WTC11 (cell line): Measurements from ENCODE around the gene NLE1. TPM values are rescaled to one million over a fixed set of nuclear protein-coding genes. Genes with fewer than 3 reads are reported as not detected.

ENCODE experiments used
- ATAC-seq: fragments of 200-7000 bp; cut with Tn5 transposase; 2 replicates; pipeline ENCODE4 v1.10.0; 2021; ENCODE audit warnings: mild to moderate bottlenecking, moderate library complexity
- CTCF ChIA-PET: fragments of 300-600 bp; sonication (Branson Sonifier 250); formaldehyde crosslinking; loops from one replicate; lab custom pipeline; 2021; ENCODE audit warnings: antibody characterized with exemption; lab: Charles Lee
- POLR2A ChIA-PET: fragments of 350-600 bp; sonication (Branson Sonifier 250); formaldehyde crosslinking; loops from one replicate; lab custom pipeline; 2021; ENCODE audit warnings: antibody characterized with exemption; lab: Charles Lee
- DNase-seq: peaks from one replicate; pipeline ENCODE4 v3.0.0; 2021; ENCODE audit warnings: low spot score
- H3K27ac Mint-ChIP-seq: 2 replicates; pipeline ENCODE4 v1.8.0; 2021; ENCODE audit warnings: mixed read lengths
- H3K27me3 Mint-ChIP-seq: 2 replicates; pipeline ENCODE4 v1.8.0; 2021; ENCODE audit warnings: low read depth, mild to moderate bottlenecking, moderate library complexity, mixed read lengths
- H3K36me3 Mint-ChIP-seq: 2 replicates; pipeline ENCODE4 v1.8.0; 2021; ENCODE audit warnings: mixed read lengths
- H3K4me1 Mint-ChIP-seq: 2 replicates; pipeline ENCODE4 v1.8.0; 2022; ENCODE audit warnings: mixed read lengths
- H3K4me3 Mint-ChIP-seq: 2 replicates; pipeline ENCODE4 v1.8.0; 2021; ENCODE audit warnings: mild to moderate bottlenecking, moderate library complexity, mixed read lengths
- H3K9me3 Mint-ChIP-seq: 2 replicates; pipeline ENCODE4 v1.8.0; 2021; ENCODE audit warnings: mixed read lengths
- ATF1 ChIP-seq: sonication (generic); formaldehyde crosslinking; IDR thresholded peaks from 2 replicates; pipeline ENCODE4 v1.8.1; 2023; ENCODE audit warnings: mild to moderate bottlenecking, moderate library complexity, missing genetic modification reagents
- CREM ChIP-seq: sonication (generic); formaldehyde crosslinking; IDR thresholded peaks from 2 replicates; pipeline ENCODE4 v1.8.1; 2022; ENCODE audit warnings: mild to moderate bottlenecking, missing genetic modification reagents, moderate library complexity
- ERG ChIP-seq: fragments of 250-450 bp; sonication (Bioruptor Pico); IDR thresholded peaks from 2 replicates; pipeline ENCODE4 v1.8.0; 2021; ENCODE audit warnings: mild to moderate bottlenecking
- GRHL2 ChIP-seq: fragments of 250-450 bp; sonication (Bioruptor Pico); IDR thresholded peaks from 2 replicates; pipeline ENCODE4 v1.8.0; 2022; ENCODE audit warnings: mild to moderate bottlenecking, moderate library complexity; ENCODE audit not compliant: insufficient replicate concordance, severe bottlenecking
- IRF2 ChIP-seq: sonication (generic); formaldehyde crosslinking; IDR thresholded peaks from 2 replicates; pipeline ENCODE4 v1.8.0; 2022; ENCODE audit warnings: low read depth, missing genetic modification reagents, borderline replicate concordance
- PREB ChIP-seq: sonication (generic); formaldehyde crosslinking; IDR thresholded peaks from 2 replicates; pipeline ENCODE4 v1.8.1; 2022; ENCODE audit warnings: mild to moderate bottlenecking, missing genetic modification reagents, moderate library complexity, borderline replicate concordance
- SP1 ChIP-seq: sonication (generic); formaldehyde crosslinking; conservative IDR thresholded peaks from 2 replicates; pipeline ENCODE4 v1.8.1; 2022; ENCODE audit warnings: missing genetic modification reagents
- TCF7 ChIP-seq: sonication (generic); formaldehyde crosslinking; IDR thresholded peaks from 2 replicates; pipeline ENCODE4 v1.8.0; 2022; ENCODE audit warnings: mild to moderate bottlenecking, low read depth, missing genetic modification reagents, moderate library complexity
- TP53 ChIP-seq: sonication (generic); formaldehyde crosslinking; IDR thresholded peaks from 2 replicates; pipeline ENCODE4 v1.8.1; 2023; ENCODE audit warnings: mild to moderate bottlenecking, missing genetic modification reagents
- ZBTB21 ChIP-seq: sonication (generic); formaldehyde crosslinking; IDR thresholded peaks from 2 replicates; pipeline ENCODE4 v1.8.1; 2023; ENCODE audit warnings: mild to moderate bottlenecking, missing genetic modification reagents, borderline replicate concordance
- ZNF121 ChIP-seq: sonication (generic); formaldehyde crosslinking; IDR thresholded peaks from 2 replicates; pipeline ENCODE4 v1.8.0; 2023; ENCODE audit warnings: missing genetic modification reagents
- ZNF423 ChIP-seq: fragments of 250-450 bp; sonication (Bioruptor Pico); IDR thresholded peaks from 2 replicates; pipeline ENCODE4 v2.1.2; 2022; ENCODE audit warnings: mild to moderate bottlenecking, moderate library complexity
- ZNF671 ChIP-seq: fragments of 250-450 bp; sonication (Bioruptor Pico); IDR thresholded peaks from 2 replicates; pipeline ENCODE4 v1.8.0; 2021; ENCODE audit warnings: mild to moderate bottlenecking
- total RNA-seq: library from RNA; stranded (reverse); gene quantifications from 3 replicates; pipeline ENCODE4 v1.2.3, GENCODE V29; 2021
- TF ChIP-seq, protein P1 (sequence below): sonication (generic); formaldehyde crosslinking; IDR thresholded peaks from 2 replicates; pipeline ENCODE4 v1.8.1; 2022; ENCODE audit warnings: mild to moderate bottlenecking, moderate library complexity, missing genetic modification reagents
- TF ChIP-seq, protein P2 (sequence below): sonication (generic); formaldehyde crosslinking; IDR thresholded peaks from 2 replicates; pipeline ENCODE4 v1.8.0; 2023; ENCODE audit warnings: missing genetic modification reagents, mild to moderate bottlenecking, borderline replicate concordance
- TF ChIP-seq, protein P3 (sequence below): fragments of 250-450 bp; sonication (Bioruptor Pico); IDR thresholded peaks from 2 replicates; pipeline ENCODE4 v1.9.0; 2021; ENCODE audit warnings: moderate library complexity, mild to moderate bottlenecking, inconsistent platforms, borderline replicate concordance
- TF ChIP-seq, protein P4 (sequence below): sonication (generic); formaldehyde crosslinking; IDR thresholded peaks from 2 replicates; pipeline ENCODE4 v1.8.0; 2022; ENCODE audit warnings: missing genetic modification reagents
- TF ChIP-seq, protein P5 (sequence below): sonication (generic); formaldehyde crosslinking; IDR thresholded peaks from 2 replicates; pipeline ENCODE4 v1.8.1; 2023; ENCODE audit warnings: mild to moderate bottlenecking, missing genetic modification reagents

NLE1 gene
- total RNA-seq, 1 experiment from 2014 or later: 52.2 TPM

GRCh38 chr17:35129154-35129972, 12.7 kb downstream of the NLE1 start:
- TF ChIP-seq ATF1 (CRISPR knock-in tag): 0 out of 2 replicates have a peak, but pooled peaks have one; percentile 32
- 0 out of 2 replicates have a peak, but pooled peaks have one; percentile 59 for TF ChIP-seq TP53 (CRISPR knock-in tag)
- TF ChIP-seq CREM (CRISPR knock-in tag): 0 out of 2 replicates have a peak, but pooled peaks have one; percentile 29
- TF ChIP-seq, protein P1, sequence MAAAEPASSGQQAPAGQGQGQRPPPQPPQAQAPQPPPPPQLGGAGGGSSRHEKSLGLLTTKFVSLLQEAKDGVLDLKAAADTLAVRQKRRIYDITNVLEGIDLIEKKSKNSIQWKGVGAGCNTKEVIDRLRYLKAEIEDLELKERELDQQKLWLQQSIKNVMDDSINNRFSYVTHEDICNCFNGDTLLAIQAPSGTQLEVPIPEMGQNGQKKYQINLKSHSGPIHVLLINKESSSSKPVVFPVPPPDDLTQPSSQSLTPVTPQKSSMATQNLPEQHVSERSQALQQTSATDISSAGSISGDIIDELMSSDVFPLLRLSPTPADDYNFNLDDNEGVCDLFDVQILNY: no peak
- TF ChIP-seq, all 79 proteins: peak for 3
- Mint-ChIP-seq H3K27me3 (no peaks in the 10 kb centered on the region), H3K9me3 (0 out of 2 replicates have a peak, but pooled peaks cover 6% of the 10 kb centered on the region), H3K36me3 (peaks cover 32% of the 10 kb centered on the region), H3K4me1 (no peaks in the 10 kb centered on the region), H3K27ac (no peak overlapping the region), H3K4me3 (no peak overlapping the region)
- ChIA-PET POLR2A (no interaction called here), CTCF (interaction anchor here (1.6 to 2.4 kb wide), 2 partner anchors 9 to 12 kb away, joined by 11 to 13 read pairs; partner anchors contain the start of gene RAD51D)
- DNase-seq (no peak), ATAC-seq (peak; percentile 19)

- no peak overlapping the region for H3K27ac Mint-ChIP-seq
- peaks cover 7% of the 10 kb centered on the region for H3K27me3 Mint-ChIP-seq
- DNase-seq (no peak), ATAC-seq (no peak)
- H3K9me3 Mint-ChIP-seq: 0 out of 2 replicates have a peak, but pooled peaks cover 6% of the 10 kb centered on the region
- H3K4me1 Mint-ChIP-seq: no peaks in the 10 kb centered on the region
- H3K4me3 Mint-ChIP-seq: no peak overlapping the region
- ChIA-PET POLR2A (no interaction called here), CTCF (interaction anchor here (1.6 to 2.4 kb wide), 2 partner anchors 8 to 13 kb away, joined by 11 to 13 read pairs; partner anchors contain the start of gene RAD51D)
- H3K36me3 Mint-ChIP-seq: peaks cover 19% of the 10 kb centered on the region
- TF ChIP-seq IRF2 (CRISPR knock-in tag): no peak
- TF ChIP-seq, protein P2, sequence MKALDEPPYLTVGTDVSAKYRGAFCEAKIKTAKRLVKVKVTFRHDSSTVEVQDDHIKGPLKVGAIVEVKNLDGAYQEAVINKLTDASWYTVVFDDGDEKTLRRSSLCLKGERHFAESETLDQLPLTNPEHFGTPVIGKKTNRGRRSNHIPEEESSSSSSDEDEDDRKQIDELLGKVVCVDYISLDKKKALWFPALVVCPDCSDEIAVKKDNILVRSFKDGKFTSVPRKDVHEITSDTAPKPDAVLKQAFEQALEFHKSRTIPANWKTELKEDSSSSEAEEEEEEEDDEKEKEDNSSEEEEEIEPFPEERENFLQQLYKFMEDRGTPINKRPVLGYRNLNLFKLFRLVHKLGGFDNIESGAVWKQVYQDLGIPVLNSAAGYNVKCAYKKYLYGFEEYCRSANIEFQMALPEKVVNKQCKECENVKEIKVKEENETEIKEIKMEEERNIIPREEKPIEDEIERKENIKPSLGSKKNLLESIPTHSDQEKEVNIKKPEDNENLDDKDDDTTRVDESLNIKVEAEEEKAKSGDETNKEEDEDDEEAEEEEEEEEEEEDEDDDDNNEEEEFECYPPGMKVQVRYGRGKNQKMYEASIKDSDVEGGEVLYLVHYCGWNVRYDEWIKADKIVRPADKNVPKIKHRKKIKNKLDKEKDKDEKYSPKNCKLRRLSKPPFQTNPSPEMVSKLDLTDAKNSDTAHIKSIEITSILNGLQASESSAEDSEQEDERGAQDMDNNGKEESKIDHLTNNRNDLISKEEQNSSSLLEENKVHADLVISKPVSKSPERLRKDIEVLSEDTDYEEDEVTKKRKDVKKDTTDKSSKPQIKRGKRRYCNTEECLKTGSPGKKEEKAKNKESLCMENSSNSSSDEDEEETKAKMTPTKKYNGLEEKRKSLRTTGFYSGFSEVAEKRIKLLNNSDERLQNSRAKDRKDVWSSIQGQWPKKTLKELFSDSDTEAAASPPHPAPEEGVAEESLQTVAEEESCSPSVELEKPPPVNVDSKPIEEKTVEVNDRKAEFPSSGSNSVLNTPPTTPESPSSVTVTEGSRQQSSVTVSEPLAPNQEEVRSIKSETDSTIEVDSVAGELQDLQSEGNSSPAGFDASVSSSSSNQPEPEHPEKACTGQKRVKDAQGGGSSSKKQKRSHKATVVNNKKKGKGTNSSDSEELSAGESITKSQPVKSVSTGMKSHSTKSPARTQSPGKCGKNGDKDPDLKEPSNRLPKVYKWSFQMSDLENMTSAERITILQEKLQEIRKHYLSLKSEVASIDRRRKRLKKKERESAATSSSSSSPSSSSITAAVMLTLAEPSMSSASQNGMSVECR (CRISPR knock-in tag): no peak
- no peak for TF ChIP-seq ZNF423
- no peak for TF ChIP-seq ZNF671 (CRISPR knock-in tag)
- no peak for TF ChIP-seq SP1 (CRISPR knock-in tag)
- TF ChIP-seq PREB: no peak
- no peak for TF ChIP-seq TCF7 (CRISPR knock-in tag)
- no peak for TF ChIP-seq ZNF121
- TF ChIP-seq TP53 (CRISPR knock-in tag): no peak
- TF ChIP-seq GRHL2 (CRISPR knock-in tag): no peak
- no peak for TF ChIP-seq ZBTB21
- no peak for TF ChIP-seq ERG (CRISPR knock-in tag)
- TF ChIP-seq, protein P3, sequence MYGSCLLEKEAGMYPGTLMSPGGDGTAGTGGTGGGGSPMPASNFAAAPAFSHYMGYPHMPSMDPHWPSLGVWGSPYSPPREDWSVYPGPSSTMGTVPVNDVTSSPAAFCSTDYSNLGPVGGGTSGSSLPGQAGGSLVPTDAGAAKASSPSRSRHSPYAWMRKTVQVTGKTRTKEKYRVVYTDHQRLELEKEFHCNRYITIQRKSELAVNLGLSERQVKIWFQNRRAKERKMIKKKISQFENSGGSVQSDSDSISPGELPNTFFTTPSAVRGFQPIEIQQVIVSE: no peak
- TF ChIP-seq, protein P4, sequence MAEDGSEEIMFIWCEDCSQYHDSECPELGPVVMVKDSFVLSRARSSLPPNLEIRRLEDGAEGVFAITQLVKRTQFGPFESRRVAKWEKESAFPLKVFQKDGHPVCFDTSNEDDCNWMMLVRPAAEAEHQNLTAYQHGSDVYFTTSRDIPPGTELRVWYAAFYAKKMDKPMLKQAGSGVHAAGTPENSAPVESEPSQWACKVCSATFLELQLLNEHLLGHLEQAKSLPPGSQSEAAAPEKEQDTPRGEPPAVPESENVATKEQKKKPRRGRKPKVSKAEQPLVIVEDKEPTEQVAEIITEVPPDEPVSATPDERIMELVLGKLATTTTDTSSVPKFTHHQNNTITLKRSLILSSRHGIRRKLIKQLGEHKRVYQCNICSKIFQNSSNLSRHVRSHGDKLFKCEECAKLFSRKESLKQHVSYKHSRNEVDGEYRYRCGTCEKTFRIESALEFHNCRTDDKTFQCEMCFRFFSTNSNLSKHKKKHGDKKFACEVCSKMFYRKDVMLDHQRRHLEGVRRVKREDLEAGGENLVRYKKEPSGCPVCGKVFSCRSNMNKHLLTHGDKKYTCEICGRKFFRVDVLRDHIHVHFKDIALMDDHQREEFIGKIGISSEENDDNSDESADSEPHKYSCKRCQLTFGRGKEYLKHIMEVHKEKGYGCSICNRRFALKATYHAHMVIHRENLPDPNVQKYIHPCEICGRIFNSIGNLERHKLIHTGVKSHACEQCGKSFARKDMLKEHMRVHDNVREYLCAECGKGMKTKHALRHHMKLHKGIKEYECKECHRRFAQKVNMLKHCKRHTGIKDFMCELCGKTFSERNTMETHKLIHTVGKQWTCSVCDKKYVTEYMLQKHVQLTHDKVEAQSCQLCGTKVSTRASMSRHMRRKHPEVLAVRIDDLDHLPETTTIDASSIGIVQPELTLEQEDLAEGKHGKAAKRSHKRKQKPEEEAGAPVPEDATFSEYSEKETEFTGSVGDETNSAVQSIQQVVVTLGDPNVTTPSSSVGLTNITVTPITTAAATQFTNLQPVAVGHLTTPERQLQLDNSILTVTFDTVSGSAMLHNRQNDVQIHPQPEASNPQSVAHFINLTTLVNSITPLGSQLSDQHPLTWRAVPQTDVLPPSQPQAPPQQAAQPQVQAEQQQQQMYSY (CRISPR knock-in tag): no peak
- TF ChIP-seq, protein P5, sequence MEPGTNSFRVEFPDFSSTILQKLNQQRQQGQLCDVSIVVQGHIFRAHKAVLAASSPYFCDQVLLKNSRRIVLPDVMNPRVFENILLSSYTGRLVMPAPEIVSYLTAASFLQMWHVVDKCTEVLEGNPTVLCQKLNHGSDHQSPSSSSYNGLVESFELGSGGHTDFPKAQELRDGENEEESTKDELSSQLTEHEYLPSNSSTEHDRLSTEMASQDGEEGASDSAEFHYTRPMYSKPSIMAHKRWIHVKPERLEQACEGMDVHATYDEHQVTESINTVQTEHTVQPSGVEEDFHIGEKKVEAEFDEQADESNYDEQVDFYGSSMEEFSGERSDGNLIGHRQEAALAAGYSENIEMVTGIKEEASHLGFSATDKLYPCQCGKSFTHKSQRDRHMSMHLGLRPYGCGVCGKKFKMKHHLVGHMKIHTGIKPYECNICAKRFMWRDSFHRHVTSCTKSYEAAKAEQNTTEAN (CRISPR knock-in tag): no peak
Measured at GRCh38 chr17:35127751-35128514, 14.2 kb downstream of the NLE1 start.
